Subcutaneous abdominal adipose tissue (tissue), 5 donors: ENCODE measurements around the gene STAC3.

Experiments used
- H3K27ac ChIP-seq: one replicate; pipeline ENCODE4 v1.7.0; 2013; ENCODE audit warnings: low read depth, mild to moderate bottlenecking, inconsistent platforms, low read length, moderate library complexity
- H3K27me3 ChIP-seq, 5 donors: one replicate each; pipeline ENCODE4 v1.7.0; 2013; ENCODE audit warnings: low read length in 5 of 5, inconsistent platforms in 1 of 5; ENCODE audit not compliant: control insufficient read depth in 5 of 5, insufficient read depth in 4 of 5
- H3K36me3 ChIP-seq, 5 donors: one replicate each; pipeline ENCODE4 v1.7.0; 2013; ENCODE audit warnings: low read length in 5 of 5; ENCODE audit not compliant: control insufficient read depth in 5 of 5, insufficient read depth in 5 of 5
- H3K4me1 ChIP-seq, 5 donors: one replicate each; pipeline ENCODE4 v1.7.0; 2013; ENCODE audit warnings: low read length in 5 of 5, mild to moderate bottlenecking in 3 of 5, moderate library complexity in 1 of 5; ENCODE audit not compliant: control insufficient read depth in 5 of 5, insufficient read depth in 5 of 5
- H3K4me3 ChIP-seq, 5 donors: one replicate each; pipeline ENCODE4 v1.7.0; 2013; ENCODE audit warnings: low read length in 5 of 5, low read depth in 1 of 5
- H3K9ac ChIP-seq, 5 donors: one replicate each; pipeline ENCODE4 v1.7.0; 2013; ENCODE audit warnings: low read length in 5 of 5, mild to moderate bottlenecking in 4 of 5, moderate library complexity in 3 of 5
- H3K9me3 ChIP-seq, 5 donors: one replicate each; pipeline ENCODE4 v1.7.0; 2013; ENCODE audit warnings: low read length in 5 of 5; ENCODE audit not compliant: control insufficient read depth in 5 of 5
- donor health status: healthy.
- donor health status: healthy.
- donor health status: healthy.
- donor health status: healthy.
- donor health status: healthy.

STAC3 gene

DNA sequence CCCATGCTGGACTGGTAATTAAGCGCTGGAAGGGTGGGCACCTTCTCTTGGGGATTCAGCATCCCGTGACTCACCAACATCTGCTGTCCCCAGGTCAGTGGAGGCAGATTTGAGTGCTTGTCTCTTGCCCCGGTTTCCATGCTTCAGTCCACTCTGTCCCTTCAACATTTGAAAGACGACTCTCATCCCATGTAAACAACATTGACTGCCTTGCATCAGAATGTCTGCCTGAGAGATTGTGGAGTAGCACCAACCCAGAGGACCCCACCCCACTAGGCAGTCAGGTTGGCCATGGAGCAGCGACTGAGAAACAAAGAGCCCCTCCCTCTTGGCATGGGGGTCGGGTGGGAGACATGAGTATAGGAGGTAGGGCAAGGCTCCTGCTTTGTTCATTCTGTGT, 4.9 kb upstream of the STAC3 start:
- no peaks in the 10 kb centered on the region for H3K27me3 ChIP-seq
- H3K27ac ChIP-seq: no peak overlapping the region
- H3K9ac ChIP-seq: no peak overlapping the region
- no peaks in the 10 kb centered on the region for H3K9me3 ChIP-seq
- H3K4me1 ChIP-seq: no peaks in the 10 kb centered on the region
- H3K36me3 ChIP-seq: peaks cover 23 to 67% (median 59%) of the 10 kb centered on the region in 5 donors
- no peak overlapping the region for H3K4me3 ChIP-seq

DNA sequence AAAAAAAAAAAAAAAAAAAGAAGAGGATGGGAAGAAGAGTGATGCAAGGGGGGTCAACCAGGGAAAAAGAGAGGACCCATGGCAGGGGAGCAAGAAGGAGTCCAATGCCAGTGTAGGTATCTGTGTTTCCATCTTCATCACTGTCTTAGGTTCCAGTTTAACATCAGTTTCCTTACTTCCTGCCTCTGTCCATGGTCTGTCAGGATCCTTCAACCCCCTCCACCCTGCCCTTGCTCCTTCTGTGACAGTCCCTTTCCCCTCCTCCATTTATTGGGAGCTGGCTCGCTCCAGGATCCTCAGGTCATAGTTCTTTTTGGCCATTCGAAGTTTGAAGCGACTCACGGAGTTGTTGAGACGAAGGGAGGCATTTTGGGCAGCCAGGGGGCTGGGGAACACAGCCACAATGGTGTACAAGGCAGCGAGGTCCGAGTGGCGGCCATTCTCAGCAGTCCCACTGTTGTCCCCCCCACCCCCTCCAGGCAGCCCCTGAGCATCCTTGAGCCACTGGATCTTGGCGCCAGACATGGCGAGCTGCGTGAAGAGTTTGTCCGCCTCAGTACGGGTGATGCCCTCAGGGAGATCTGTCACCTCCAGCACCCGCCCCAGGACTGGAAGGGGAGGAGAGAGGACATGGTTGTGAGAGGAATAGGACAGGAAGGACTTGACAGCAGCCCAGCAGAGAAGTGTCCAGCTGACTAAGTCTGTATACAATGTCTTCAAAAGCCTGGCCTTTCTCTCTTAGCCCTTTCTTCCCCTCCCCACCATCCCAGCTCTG, 3.7 kb upstream of the STAC3 start:
- Histone ChIP-seq H3K9ac (no peak overlapping the region), H3K4me1 (no peaks in the 10 kb centered on the region), H3K27ac (no peak overlapping the region), H3K9me3 (no peaks in the 10 kb centered on the region), H3K36me3 (peaks cover 21 to 56% (median 49%) of the 10 kb centered on the region in 5 donors), H3K27me3 (no peaks in the 10 kb centered on the region), H3K4me3 (no peak overlapping the region)

DNA sequence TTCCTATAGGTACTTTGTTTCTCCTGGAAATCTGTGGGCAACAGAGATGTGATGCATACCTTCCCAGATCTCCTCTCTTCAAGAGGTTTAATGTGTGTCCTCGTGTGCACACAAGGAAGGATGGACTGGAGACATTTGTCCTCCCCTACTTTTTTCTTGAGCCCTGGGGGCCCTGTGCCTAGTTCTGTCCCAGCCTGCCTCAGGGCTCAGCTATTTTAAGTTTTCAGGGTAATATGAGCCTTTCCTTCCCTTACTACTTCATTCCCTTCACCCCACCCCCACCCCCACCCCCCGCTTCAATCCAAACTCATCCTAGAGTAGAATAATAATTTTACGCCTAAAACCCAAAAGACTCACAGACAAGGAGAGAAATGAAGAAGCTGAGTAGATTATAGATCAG, 446 bp downstream of the STAC3 start:
- H3K4me1 ChIP-seq: peaks cover 0 to 3% (median 0%) of the 10 kb centered on the region in 5 donors
- peaks cover 4 to 16% (median 12%) of the 10 kb centered on the region in 5 donors for H3K36me3 ChIP-seq
- H3K27ac ChIP-seq: no peak overlapping the region
- H3K9me3 ChIP-seq: no peaks in the 10 kb centered on the region
- H3K4me3 ChIP-seq: no peak overlapping the region
- no peak overlapping the region for H3K9ac ChIP-seq
- H3K27me3 ChIP-seq: peaks cover 0 to 4% (median 3%) of the 10 kb centered on the region in 5 donors

DNA sequence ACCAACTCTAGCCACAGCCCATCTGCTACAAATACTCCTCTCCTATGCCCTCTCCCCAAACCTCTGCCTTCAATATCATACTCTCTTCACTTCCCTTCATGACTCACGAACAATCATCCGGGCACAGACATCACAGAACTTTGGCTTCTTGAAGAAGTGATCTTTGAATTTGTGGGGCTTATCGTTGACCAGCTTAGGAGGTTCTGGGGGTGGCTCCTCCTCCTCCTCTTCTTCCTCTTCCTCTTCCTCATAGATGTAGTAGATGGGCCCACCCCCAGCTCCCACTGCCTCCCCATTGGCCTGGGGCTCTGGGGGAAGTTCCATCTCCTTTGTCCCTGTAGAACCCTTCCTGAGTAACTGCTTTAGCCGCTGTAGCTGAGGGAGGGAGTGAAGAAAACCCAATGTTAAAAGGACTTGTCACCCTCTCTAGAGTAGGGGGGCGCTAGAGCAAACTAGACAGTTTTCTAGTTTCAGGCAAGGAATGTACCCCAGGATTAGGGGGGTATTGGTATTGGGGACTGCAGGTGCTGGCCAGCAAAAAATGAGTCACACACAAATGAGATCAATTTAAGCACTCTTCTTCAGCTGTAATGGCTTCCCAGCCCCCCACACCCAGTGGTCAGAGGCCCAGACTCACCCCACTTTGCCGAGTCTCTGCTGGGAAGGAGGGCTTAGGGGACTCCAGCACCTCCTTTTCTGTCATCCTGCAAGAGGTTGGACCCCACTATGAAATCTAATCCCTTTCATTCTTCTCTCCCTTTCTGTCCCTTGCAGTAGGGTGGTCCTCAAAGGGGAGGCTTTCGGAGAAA, 1.8 kb downstream of the STAC3 start:
- peak overlapping the region in 3 of 5 donors; percentile 4 to 37 (median 27) for H3K4me3 ChIP-seq
- H3K9me3 ChIP-seq: no peaks in the 10 kb centered on the region

DNA sequence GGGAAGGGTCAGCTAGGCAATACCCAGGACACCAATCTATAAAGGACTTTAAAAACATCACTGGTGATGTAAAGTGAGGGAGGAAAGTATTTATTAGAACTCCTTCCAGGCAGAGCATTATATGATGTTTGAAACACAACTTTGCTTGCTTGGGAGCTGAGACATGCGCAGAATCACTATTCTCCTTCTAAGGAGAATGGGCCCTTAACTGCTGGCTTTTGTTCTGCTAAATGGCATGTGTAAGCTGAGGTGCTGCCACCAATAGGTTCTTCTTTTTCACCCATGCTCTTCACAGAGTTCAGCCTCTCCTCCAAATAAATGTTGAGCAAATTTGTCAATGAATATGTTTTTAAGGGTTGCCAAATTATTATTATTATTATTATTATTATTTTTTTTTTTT, 3.9 kb downstream of the STAC3 start:
- Histone ChIP-seq H3K4me3 (no peak overlapping the region), H3K9ac (no peak overlapping the region), H3K9me3 (no peaks in the 10 kb centered on the region), H3K4me1 (peaks cover 0 to 25% (median 19%) of the 10 kb centered on the region in 5 donors), H3K36me3 (no peaks in the 10 kb centered on the region), H3K27me3 (peaks cover 6 to 31% (median 25%) of the 10 kb centered on the region in 5 donors), H3K27ac (no peak overlapping the region)

More for the DNA sequence above, 1.8 kb downstream of the STAC3 start:
- peaks cover 0 to 4% (median 0%) of the 10 kb centered on the region in 5 donors for H3K36me3 ChIP-seq
- no peak overlapping the region for H3K27ac ChIP-seq
- H3K9ac ChIP-seq: peak overlapping the region in 1 of 5 donors; percentile 11
- H3K4me1 ChIP-seq: peaks cover 0 to 4% (median 0%) of the 10 kb centered on the region in 5 donors
- peaks cover 3 to 14% (median 8%) of the 10 kb centered on the region in 5 donors for H3K27me3 ChIP-seq

DNA sequence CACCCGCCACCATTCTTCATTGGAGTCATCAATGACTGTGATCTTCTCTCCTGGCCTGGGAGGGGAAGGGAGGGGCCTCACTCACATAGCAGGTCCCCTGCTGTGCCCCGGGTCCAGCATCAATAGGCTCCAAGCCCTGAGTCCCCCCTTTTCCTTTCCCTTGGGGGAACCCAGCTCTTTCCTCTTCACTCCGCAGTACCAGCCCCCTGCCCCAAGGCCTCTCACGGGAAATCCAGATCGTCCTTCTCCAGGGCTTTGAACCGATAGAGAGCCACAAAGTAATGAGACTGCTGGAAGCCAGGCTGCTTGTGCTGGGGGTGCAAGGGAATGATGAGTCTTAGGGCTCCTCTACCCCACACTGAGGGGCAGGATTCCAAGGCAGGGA, 6.7 kb downstream of the STAC3 start:
- Histone ChIP-seq H3K9me3 (no peaks in the 10 kb centered on the region), H3K27ac (no peak overlapping the region), H3K9ac (no peak overlapping the region), H3K4me1 (peaks cover 1 to 51% (median 41%) of the 10 kb centered on the region in 5 donors), H3K36me3 (no peaks in the 10 kb centered on the region), H3K27me3 (peaks cover 30 to 52% (median 49%) of the 10 kb centered on the region in 5 donors), H3K4me3 (no peak overlapping the region)

DNA sequence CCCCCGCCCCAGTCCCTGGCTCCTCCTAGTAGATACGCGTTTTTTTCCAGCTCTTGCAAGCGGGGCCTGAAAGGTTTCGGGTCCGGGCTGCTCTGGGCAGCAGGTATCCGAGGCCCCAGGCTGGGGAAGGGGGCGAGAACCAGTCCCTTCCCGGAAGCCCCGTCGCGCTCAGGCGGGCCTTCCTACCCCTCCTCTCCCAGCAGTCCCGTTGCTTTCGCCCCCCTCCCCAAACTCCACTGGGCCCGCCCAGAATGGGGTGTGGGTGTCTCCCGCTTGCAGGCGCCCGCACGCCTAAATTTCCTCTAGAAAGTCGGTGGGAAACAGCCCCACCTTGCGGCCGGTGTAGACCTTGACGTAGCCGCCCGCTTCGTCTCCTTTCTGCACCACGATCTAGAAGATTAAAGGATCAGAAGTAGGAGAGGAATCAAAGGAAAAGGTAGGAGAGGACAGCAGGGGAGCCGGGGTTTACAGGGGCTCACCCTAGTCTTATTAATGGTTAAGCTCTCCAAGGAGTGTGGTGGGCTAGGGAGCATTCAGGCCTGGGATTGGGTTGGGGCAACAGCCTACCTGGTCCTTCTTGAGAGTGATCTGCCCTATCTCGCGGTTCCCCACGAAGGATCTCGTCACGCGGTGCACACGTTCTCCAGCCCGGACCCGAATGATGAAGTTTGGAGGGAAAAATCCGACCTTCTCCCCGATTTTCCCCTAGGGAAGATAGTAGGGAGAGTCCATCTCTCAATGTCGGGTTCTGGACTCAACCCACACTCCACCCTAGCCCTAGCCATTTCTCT, 7.3 kb downstream of the STAC3 start:
- H3K9ac ChIP-seq: peak overlapping the region in 2 of 5 donors; percentile 14 to 19
- peaks cover 4 to 57% (median 46%) of the 10 kb centered on the region in 5 donors for H3K4me1 ChIP-seq
- H3K27ac ChIP-seq: no peak overlapping the region
- no peaks in the 10 kb centered on the region for H3K36me3 ChIP-seq
- peak overlapping the region in 2 of 5 donors; percentile 32 to 48 for H3K4me3 ChIP-seq
- H3K9me3 ChIP-seq: no peaks in the 10 kb centered on the region
- H3K27me3 ChIP-seq: peaks cover 30 to 52% (median 49%) of the 10 kb centered on the region in 5 donors

DNA sequence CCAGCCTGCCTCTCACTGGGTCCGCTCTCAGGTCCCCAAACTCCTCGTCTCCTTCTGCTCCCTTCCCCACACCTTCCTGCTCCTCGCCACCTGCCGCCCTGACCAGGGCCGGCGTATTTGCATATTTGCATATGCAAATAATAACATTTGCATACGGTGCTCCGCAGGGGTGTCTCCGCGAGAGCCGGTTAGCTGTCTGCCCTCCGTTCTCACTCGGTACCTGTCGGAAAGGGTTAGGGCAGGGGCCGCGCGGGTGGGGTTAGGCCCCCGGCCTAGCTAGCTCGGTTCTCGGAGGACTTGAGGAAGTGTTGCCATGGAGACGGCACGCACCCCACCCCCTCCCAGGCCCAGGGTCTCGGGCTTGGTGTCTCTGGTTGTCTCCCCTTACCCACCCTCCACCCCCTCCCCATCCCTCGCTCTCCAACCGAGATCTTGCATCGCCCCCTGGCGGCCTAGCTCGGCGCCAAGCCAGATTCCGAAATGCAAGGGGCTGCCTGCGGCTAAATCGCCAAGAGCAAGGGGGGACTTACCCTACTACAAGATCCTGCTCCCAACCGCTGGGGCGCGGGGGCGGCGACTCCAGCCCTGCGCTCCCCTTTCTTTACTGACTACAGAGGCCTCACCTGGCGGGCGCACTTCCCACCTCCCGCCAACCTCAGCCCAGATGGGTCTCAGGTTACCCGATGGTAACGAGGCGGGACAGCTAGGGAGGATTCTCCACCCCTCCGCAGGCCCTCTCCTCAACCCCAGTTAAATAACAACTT, 8.1 kb downstream of the STAC3 start:
- Histone ChIP-seq H3K36me3 (no peaks in the 10 kb centered on the region), H3K9me3 (no peaks in the 10 kb centered on the region), H3K27ac (no peak overlapping the region), H3K9ac (no peak overlapping the region), H3K4me3 (peak overlapping the region in 3 of 5 donors; percentile 11 to 49 (median 48)), H3K27me3 (peaks cover 30 to 56% (median 52%) of the 10 kb centered on the region in 5 donors), H3K4me1 (peaks cover 4 to 62% (median 54%) of the 10 kb centered on the region in 5 donors)

DNA sequence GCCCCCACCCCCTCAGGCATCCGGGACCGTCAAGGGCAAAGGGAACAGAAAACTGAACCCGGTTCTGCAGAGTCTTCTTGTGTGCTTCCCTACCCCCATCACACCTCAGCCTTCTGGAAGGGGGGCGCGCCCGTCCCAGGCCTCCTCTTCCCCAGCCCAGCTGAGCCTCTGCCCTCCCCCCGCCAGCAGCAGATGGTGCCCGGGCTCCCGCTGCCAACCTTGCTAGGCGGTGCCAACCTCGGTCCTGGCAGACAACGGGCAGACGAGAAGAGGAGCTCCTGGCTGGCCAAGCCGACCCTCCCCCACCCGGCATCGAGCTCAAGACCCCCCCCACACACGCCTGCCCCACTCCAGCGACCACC, 8.7 kb downstream of the STAC3 start:
- Histone ChIP-seq H3K27me3 (peaks cover 35 to 62% (median 57%) of the 10 kb centered on the region in 5 donors), H3K9ac (no peak overlapping the region), H3K9me3 (no peaks in the 10 kb centered on the region), H3K36me3 (no peaks in the 10 kb centered on the region), H3K27ac (no peak overlapping the region), H3K4me1 (peaks cover 4 to 66% (median 60%) of the 10 kb centered on the region in 5 donors), H3K4me3 (peak overlapping the region in 1 of 5 donors; percentile 48)
